ENCODE measurements around the gene CMC1. TPM values are rescaled to one million over a fixed set of nuclear protein-coding genes. Genes with fewer than 3 reads are reported as not detected.
A peak's percentile ranks its signal among the peaks of the same experiment; 100 is the strongest.

CMC1 gene
- total and polyA plus RNA-seq, 9 of the 15 experiments (the other 6 are each of a cell fraction or from before 2014, with no cell fraction given) = 15.9 to 74.6 (median 48.9) TPM

DNA sequence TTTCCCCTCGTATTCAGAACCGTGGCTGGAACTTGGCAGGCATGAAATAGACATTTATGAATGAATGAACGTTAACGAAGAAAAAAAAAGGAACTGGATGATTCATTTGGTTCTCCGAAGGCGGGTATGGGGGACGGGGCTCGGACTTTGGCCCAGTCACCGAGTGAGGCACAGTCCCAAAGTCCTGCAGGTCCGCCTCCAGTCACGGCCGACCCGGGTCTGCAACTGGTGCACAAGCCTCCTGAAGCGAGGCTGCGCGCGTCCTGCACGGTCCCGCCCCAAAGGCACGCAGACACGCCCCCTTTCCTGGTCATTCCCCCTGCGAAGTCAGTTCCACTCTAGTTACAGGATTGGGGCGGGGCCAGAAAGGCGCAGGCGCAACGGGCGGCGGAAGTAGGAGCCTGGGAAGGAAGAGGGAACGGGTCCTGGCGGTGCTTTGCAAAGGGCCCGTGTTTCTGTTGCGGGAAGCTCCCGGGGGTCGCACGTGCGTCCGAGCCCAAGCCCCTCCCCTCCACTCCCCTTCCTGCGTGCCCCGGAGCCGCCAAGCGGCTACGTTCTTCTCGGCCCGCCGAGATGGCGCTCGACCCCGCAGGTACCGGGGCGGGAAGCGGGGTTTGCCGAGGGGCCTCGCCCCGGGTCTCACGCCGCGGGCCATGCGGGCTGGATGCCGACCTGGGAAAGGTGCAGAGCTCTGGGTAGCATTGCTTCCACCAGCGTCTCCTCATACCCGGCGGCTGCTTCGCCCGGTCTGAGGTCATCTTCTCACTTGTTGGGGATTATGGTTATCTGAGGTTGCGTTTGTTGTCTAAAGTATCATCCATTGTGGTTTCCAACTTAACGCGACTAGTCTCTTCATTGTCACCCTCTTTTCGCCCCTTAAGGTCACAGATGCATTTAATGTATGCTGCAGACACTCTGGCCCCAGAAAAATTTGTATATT, at the start of gene CMC1 (continued):
- TF ChIP-seq, protein P1, sequence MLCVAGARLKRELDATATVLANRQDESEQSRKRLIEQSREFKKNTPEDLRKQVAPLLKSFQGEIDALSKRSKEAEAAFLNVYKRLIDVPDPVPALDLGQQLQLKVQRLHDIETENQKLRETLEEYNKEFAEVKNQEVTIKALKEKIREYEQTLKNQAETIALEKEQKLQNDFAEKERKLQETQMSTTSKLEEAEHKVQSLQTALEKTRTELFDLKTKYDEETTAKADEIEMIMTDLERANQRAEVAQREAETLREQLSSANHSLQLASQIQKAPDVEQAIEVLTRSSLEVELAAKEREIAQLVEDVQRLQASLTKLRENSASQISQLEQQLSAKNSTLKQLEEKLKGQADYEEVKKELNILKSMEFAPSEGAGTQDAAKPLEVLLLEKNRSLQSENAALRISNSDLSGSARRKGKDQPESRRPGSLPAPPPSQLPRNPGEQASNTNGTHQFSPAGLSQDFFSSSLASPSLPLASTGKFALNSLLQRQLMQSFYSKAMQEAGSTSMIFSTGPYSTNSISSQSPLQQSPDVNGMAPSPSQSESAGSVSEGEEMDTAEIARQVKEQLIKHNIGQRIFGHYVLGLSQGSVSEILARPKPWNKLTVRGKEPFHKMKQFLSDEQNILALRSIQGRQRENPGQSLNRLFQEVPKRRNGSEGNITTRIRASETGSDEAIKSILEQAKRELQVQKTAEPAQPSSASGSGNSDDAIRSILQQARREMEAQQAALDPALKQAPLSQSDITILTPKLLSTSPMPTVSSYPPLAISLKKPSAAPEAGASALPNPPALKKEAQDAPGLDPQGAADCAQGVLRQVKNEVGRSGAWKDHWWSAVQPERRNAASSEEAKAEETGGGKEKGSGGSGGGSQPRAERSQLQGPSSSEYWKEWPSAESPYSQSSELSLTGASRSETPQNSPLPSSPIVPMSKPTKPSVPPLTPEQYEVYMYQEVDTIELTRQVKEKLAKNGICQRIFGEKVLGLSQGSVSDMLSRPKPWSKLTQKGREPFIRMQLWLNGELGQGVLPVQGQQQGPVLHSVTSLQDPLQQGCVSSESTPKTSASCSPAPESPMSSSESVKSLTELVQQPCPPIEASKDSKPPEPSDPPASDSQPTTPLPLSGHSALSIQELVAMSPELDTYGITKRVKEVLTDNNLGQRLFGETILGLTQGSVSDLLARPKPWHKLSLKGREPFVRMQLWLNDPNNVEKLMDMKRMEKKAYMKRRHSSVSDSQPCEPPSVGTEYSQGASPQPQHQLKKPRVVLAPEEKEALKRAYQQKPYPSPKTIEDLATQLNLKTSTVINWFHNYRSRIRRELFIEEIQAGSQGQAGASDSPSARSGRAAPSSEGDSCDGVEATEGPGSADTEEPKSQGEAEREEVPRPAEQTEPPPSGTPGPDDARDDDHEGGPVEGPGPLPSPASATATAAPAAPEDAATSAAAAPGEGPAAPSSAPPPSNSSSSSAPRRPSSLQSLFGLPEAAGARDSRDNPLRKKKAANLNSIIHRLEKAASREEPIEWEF (CRISPR knock-in tag; IDR thresholded peaks at IDR 0.05) = no peak
- peak; percentile 64; the same call in 1 of the 2 replicates for TF ChIP-seq ZNF431 (CRISPR knock-in tag; IDR thresholded peaks at IDR 0.05)
- TF ChIP-seq, protein P2, sequence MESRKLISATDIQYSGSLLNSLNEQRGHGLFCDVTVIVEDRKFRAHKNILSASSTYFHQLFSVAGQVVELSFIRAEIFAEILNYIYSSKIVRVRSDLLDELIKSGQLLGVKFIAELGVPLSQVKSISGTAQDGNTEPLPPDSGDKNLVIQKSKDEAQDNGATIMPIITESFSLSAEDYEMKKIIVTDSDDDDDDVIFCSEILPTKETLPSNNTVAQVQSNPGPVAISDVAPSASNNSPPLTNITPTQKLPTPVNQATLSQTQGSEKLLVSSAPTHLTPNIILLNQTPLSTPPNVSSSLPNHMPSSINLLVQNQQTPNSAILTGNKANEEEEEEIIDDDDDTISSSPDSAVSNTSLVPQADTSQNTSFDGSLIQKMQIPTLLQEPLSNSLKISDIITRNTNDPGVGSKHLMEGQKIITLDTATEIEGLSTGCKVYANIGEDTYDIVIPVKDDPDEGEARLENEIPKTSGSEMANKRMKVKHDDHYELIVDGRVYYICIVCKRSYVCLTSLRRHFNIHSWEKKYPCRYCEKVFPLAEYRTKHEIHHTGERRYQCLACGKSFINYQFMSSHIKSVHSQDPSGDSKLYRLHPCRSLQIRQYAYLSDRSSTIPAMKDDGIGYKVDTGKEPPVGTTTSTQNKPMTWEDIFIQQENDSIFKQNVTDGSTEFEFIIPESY (CRISPR knock-in tag; IDR thresholded peaks at IDR 0.05) = peak; percentile 47; the same call in 1 of the 2 replicates
- no peak for TF ChIP-seq SMARCB1 (IDR thresholded peaks at IDR 0.05; ENCODE audit: insufficient read length, low read depth)
- TF ChIP-seq, protein P3, sequence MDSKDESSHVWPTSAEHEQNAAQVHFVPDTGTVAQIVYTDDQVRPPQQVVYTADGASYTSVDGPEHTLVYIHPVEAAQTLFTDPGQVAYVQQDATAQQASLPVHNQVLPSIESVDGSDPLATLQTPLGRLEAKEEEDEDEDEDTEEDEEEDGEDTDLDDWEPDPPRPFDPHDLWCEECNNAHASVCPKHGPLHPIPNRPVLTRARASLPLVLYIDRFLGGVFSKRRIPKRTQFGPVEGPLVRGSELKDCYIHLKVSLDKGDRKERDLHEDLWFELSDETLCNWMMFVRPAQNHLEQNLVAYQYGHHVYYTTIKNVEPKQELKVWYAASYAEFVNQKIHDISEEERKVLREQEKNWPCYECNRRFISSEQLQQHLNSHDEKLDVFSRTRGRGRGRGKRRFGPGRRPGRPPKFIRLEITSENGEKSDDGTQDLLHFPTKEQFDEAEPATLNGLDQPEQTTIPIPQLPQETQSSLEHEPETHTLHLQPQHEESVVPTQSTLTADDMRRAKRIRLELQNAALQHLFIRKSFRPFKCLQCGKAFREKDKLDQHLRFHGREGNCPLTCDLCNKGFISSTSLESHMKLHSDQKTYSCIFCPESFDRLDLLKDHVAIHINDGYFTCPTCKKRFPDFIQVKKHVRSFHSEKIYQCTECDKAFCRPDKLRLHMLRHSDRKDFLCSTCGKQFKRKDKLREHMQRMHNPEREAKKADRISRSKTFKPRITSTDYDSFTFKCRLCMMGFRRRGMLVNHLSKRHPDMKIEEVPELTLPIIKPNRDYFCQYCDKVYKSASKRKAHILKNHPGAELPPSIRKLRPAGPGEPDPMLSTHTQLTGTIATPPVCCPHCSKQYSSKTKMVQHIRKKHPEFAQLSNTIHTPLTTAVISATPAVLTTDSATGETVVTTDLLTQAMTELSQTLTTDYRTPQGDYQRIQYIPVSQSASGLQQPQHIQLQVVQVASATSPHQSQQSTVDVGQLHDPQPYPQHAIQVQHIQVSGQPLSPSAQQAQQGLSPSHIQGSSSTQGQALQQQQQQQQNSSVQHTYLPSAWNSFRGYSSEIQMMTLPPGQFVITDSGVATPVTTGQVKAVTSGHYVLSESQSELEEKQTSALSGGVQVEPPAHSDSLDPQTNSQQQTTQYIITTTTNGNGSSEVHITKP (IDR thresholded peaks at IDR 0.05; ENCODE audit: partially characterized antibody) = peak; percentile 88
- TF ChIP-seq, protein P4, sequence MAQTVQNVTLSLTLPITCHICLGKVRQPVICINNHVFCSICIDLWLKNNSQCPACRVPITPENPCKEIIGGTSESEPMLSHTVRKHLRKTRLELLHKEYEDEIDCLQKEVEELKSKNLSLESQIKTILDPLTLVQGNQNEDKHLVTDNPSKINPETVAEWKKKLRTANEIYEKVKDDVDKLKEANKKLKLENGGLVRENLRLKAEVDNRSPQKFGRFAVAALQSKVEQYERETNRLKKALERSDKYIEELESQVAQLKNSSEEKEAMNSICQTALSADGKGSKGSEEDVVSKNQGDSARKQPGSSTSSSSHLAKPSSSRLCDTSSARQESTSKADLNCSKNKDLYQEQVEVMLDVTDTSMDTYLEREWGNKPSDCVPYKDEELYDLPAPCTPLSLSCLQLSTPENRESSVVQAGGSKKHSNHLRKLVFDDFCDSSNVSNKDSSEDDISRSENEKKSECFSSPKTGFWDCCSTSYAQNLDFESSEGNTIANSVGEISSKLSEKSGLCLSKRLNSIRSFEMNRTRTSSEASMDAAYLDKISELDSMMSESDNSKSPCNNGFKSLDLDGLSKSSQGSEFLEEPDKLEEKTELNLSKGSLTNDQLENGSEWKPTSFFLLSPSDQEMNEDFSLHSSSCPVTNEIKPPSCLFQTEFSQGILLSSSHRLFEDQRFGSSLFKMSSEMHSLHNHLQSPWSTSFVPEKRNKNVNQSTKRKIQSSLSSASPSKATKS (CRISPR knock-in tag; IDR thresholded peaks at IDR 0.05) = no peak
- peak; percentile 49 for TF ChIP-seq NFIC (IDR thresholded peaks at IDR 0.05)
- TF ChIP-seq, protein P5, sequence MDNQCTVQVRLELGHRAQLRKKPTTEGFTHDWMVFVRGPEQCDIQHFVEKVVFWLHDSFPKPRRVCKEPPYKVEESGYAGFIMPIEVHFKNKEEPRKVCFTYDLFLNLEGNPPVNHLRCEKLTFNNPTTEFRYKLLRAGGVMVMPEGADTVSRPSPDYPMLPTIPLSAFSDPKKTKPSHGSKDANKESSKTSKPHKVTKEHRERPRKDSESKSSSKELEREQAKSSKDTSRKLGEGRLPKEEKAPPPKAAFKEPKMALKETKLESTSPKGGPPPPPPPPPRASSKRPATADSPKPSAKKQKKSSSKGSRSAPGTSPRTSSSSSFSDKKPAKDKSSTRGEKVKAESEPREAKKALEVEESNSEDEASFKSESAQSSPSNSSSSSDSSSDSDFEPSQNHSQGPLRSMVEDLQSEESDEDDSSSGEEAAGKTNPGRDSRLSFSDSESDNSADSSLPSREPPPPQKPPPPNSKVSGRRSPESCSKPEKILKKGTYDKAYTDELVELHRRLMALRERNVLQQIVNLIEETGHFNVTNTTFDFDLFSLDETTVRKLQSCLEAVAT (IDR thresholded peaks at IDR 0.05) = 0 out of 4 replicates have a peak, but pooled peaks of 1 of the 2 experiments have one; percentile 37
- TF ChIP-seq ETV1 (tag; conservative IDR thresholded peaks at IDR 0.05; ENCODE audit: low read depth) = peak; percentile 59
- TF ChIP-seq CREM (IDR thresholded peaks at IDR 0.05; ENCODE audit: low read depth) = peak; percentile 61; the same call in 1 of the 2 replicates
